HepG2 (cell line): Measurements from ENCODE around the gene DEPDC5.

Source experiments
- BHLHE40 ChIP-seq: IDR thresholded peaks from 2 replicates; pipeline ENCODE4 v1.6.1; 2011; ENCODE audit warnings: low read length, improper control_type of control experiment
- CBX1 ChIP-seq: IDR thresholded peaks from one replicate; pipeline ENCODE4 v1.6.1; 2016; ENCODE audit warnings: antibody characterized with exemption, low read depth
- HNRNPH1 ChIP-seq: fragments of 200-400 bp; formaldehyde crosslinking; optimal IDR thresholded peaks from 2 replicates; pipeline ENCODE3; 2017; ENCODE audit warnings: mild to moderate bottlenecking, low read depth, low read length
- MYNN ChIP-seq: sonication (generic); formaldehyde crosslinking; IDR thresholded peaks from 2 replicates; pipeline ENCODE4 v1.4.0; 2020; ENCODE audit warnings: mild to moderate bottlenecking, low read depth, missing genetic modification reagents
- SOX6 ChIP-seq, 2 experiments: fragments of 450-650 bp in 1 of 2; sonication (generic) in 1 of 2; formaldehyde crosslinking in 1 of 2; IDR thresholded peaks; 2 replicates each; pipeline versions ENCODE4 v1.4.0 to v1.6.1; 2017 to 2020; ENCODE audit warnings: antibody characterized with exemption in 1 of 2, mild to moderate bottlenecking in 1 of 2, missing genetic modification reagents in 1 of 2
- TCF12 ChIP-seq, 2 experiments: fragments of 450-650 bp in 1 of 2; sonication (generic) in 1 of 2; formaldehyde crosslinking in 1 of 2; IDR thresholded peaks; 2 replicates each; pipeline versions ENCODE4 v1.6.1 to v1.8.0; 2017 to 2022; ENCODE audit warnings: antibody characterized with exemption in 1 of 2, mild to moderate bottlenecking in 1 of 2, missing genetic modification reagents in 1 of 2, moderate library complexity in 1 of 2
- ZBTB7A ChIP-seq: sonication (generic); formaldehyde crosslinking; IDR thresholded peaks from 2 replicates; pipeline ENCODE4 v1.8.0; 2022; ENCODE audit warnings: mild to moderate bottlenecking, missing genetic modification reagents
- ZNF101 ChIP-seq: sonication (generic); formaldehyde crosslinking; IDR thresholded peaks from 2 replicates; pipeline ENCODE4 v1.4.0; 2020; ENCODE audit warnings: mild to moderate bottlenecking, low read depth, missing genetic modification reagents, borderline replicate concordance
- ZNF354B ChIP-seq: sonication (generic); formaldehyde crosslinking; IDR thresholded peaks from 2 replicates; pipeline ENCODE4 v1.8.0; 2022; ENCODE audit warnings: mild to moderate bottlenecking, missing genetic modification reagents
- TF ChIP-seq, protein P1 (sequence below): sonication (generic); formaldehyde crosslinking; IDR thresholded peaks from 2 replicates; pipeline ENCODE4 v1.5.0; 2020; ENCODE audit warnings: mild to moderate bottlenecking, missing genetic modification reagents, moderate library complexity
- TF ChIP-seq, protein P2 (sequence below): IDR thresholded peaks from 2 replicates; pipeline ENCODE4 v1.6.1; 2016; ENCODE audit warnings: control low read depth
- TF ChIP-seq, protein P3 (sequence below): sonication (generic); formaldehyde crosslinking; IDR thresholded peaks from 2 replicates; pipeline ENCODE4 v1.8.1; 2022; ENCODE audit warnings: mild to moderate bottlenecking, missing genetic modification reagents
- TF ChIP-seq, protein P4 (sequence below): sonication (generic); formaldehyde crosslinking; conservative IDR thresholded peaks from 2 replicates; pipeline ENCODE4 v1.4.0; 2020; ENCODE audit warnings: missing genetic modification reagents

GRCh38 chr22:31844941-31845340, 91.1 kb downstream of the DEPDC5 start:
- TF ChIP-seq ZNF354B (CRISPR knock-in tag), result no peak
- TF ChIP-seq ZBTB7A (CRISPR knock-in tag), result no peak
- TF ChIP-seq CBX1, result no peak
- TF ChIP-seq, protein P1, sequence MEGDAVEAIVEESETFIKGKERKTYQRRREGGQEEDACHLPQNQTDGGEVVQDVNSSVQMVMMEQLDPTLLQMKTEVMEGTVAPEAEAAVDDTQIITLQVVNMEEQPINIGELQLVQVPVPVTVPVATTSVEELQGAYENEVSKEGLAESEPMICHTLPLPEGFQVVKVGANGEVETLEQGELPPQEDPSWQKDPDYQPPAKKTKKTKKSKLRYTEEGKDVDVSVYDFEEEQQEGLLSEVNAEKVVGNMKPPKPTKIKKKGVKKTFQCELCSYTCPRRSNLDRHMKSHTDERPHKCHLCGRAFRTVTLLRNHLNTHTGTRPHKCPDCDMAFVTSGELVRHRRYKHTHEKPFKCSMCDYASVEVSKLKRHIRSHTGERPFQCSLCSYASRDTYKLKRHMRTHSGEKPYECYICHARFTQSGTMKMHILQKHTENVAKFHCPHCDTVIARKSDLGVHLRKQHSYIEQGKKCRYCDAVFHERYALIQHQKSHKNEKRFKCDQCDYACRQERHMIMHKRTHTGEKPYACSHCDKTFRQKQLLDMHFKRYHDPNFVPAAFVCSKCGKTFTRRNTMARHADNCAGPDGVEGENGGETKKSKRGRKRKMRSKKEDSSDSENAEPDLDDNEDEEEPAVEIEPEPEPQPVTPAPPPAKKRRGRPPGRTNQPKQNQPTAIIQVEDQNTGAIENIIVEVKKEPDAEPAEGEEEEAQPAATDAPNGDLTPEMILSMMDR, result no peak
- TF ChIP-seq, protein P2, sequence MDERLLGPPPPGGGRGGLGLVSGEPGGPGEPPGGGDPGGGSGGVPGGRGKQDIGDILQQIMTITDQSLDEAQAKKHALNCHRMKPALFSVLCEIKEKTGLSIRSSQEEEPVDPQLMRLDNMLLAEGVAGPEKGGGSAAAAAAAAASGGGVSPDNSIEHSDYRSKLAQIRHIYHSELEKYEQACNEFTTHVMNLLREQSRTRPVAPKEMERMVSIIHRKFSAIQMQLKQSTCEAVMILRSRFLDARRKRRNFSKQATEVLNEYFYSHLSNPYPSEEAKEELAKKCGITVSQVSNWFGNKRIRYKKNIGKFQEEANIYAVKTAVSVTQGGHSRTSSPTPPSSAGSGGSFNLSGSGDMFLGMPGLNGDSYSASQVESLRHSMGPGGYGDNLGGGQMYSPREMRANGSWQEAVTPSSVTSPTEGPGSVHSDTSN (CRISPR knock-in tag), result no peak
- TF ChIP-seq HNRNPH1, result no peak
- no peak for TF ChIP-seq ZNF101
- no peak for TF ChIP-seq MYNN (CRISPR knock-in tag)
- TF ChIP-seq BHLHE40, result no peak
- TF ChIP-seq SOX6 (IDR thresholded peaks at IDR 0.05), result no peak
- TF ChIP-seq SOX6 (CRISPR knock-in tag; IDR thresholded peaks at IDR 0.05), result no peak
- TF ChIP-seq, protein P3, sequence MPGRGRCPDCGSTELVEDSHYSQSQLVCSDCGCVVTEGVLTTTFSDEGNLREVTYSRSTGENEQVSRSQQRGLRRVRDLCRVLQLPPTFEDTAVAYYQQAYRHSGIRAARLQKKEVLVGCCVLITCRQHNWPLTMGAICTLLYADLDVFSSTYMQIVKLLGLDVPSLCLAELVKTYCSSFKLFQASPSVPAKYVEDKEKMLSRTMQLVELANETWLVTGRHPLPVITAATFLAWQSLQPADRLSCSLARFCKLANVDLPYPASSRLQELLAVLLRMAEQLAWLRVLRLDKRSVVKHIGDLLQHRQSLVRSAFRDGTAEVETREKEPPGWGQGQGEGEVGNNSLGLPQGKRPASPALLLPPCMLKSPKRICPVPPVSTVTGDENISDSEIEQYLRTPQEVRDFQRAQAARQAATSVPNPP (CRISPR knock-in tag), result no peak
- TF ChIP-seq, protein P4, sequence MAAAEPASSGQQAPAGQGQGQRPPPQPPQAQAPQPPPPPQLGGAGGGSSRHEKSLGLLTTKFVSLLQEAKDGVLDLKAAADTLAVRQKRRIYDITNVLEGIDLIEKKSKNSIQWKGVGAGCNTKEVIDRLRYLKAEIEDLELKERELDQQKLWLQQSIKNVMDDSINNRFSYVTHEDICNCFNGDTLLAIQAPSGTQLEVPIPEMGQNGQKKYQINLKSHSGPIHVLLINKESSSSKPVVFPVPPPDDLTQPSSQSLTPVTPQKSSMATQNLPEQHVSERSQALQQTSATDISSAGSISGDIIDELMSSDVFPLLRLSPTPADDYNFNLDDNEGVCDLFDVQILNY (CRISPR knock-in tag), result no peak
- TF ChIP-seq TCF12 (IDR thresholded peaks at IDR 0.05), result no peak
- no peak for TF ChIP-seq TCF12 (CRISPR knock-in tag; IDR thresholded peaks at IDR 0.05)
